IPS-18c (cell line): ENCODE results near the gene MYO1C.
"Not testable (repeated sequence)": the region's sequence is repeated elsewhere in the genome, so short reads cannot be mapped to it uniquely, and the experiment has no call there.

Experiments
- H3K4me3 ChIP-seq: 2 replicates; pipeline ENCODE4 v1.7.0; 2013; ENCODE audit warnings: low read depth, mild to moderate bottlenecking, low read length, moderate library complexity; ENCODE audit not compliant: insufficient read depth
- H3K9me3 ChIP-seq: one replicate; pipeline ENCODE4 v1.6.1; 2013; ENCODE audit warnings: mild to moderate bottlenecking, low read length, moderate library complexity; ENCODE audit not compliant: control insufficient read depth, insufficient read depth

MYO1C gene

DNA sequence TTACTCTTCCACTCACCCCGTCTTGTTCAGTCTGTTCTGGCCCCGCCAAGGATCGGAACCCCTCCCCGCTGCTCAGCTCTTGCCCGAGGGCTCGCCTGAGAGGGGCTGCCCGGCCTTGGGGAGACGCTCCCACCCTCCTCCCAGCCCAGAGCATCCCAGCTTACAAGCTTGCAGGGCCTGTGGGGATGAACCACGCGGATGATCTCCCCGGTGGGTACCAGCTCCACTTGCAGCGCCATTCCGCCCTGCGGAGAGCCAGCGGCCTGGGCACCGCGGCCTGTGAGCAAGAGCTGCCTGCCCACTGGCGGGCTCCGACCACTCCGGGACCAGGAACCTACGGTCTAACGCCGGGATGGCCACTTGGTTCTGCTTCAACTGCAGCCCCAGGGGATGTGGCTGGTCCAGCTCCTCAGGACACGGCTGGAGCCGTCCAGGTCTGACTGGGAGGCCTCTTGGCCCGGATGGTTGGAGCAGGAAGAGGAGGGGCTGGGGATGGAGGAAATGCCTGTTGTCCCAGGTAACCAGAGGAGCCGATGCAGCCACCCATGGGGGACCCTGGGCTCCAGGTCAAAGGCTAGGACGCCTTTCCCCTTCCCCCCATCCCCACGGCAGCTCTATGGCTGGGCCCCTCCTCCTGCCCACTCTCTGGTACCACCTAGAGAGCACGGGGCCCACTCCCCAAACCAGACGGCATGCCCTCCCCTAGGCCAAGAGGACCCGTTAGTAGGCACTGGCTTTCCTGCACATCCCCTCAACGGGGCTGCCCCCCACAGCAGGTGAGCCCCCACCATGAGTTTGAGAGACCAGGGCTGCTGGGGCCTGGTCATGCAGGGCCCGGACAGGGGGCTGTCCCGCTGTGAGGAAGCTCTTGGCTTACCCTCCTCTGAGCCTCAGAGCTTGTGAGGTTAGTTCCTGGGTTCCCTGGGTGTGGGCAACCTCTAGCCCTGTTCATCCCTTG, at the start of gene MYO1C:
Gene MYO1C, minus strand, starts transcription at position 438 of the 958 bp plus-strand sequence. Its CDS starts 199 bp downstream, at position 239.
- Histone ChIP-seq H3K9me3 (no peaks in the 10 kb centered on the region), H3K4me3 (peak within 1 kb of the TSS; percentile 74)

GRCh38 chr17:1541367-1541904, 49.0 kb upstream of the MYO1C start:
- no peak overlapping the region for H3K4me3 ChIP-seq
- H3K9me3 ChIP-seq: peaks cover 2% of the 10 kb centered on the region

GRCh38 chr17:1539811-1540210, 47.3 kb upstream of the MYO1C start:
- Histone ChIP-seq H3K9me3 (peaks cover 2% of the 10 kb centered on the region), H3K4me3 (no peak overlapping the region)

- H3K4me3 ChIP-seq: no peak overlapping the region
- peaks cover 2% of the 10 kb centered on the region for H3K9me3 ChIP-seq
These were observed 43.3 kb upstream of the MYO1C start for GRCh38 chr17:1535737-1536136.

DNA sequence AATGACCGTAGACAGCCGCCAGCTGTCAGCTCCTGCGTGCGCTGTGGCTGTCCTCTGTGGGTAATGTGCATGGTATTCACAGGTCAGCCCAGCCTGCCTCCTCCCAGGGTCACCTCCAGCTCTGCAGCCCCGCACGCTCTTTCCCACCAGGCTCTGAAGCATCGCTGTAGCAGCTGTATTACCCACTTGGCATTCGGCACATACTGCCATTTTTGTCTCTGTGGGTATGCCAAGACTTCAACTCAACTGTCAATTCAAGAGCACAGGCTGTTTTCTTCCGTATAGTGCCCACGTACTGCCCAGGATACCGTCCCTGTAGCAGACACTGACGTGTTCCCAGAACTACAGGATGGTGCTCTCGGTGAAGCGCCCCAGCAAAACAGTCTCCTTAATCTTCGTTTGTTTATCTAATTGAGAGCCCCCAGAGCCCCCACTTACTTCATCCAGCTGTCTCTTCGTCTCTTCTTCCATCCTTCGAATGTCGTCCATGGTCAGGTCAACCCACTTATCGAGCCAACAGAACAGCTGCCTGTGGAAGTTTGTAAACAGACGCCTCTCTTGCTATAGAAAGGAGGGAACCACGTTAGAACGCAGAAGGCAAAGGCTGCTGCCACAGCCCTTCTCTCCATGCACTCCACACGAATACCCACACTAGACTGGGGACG, 41.3 kb upstream of the MYO1C start:
- Histone ChIP-seq H3K4me3 (no peak overlapping the region), H3K9me3 (no peaks in the 10 kb centered on the region)

DNA sequence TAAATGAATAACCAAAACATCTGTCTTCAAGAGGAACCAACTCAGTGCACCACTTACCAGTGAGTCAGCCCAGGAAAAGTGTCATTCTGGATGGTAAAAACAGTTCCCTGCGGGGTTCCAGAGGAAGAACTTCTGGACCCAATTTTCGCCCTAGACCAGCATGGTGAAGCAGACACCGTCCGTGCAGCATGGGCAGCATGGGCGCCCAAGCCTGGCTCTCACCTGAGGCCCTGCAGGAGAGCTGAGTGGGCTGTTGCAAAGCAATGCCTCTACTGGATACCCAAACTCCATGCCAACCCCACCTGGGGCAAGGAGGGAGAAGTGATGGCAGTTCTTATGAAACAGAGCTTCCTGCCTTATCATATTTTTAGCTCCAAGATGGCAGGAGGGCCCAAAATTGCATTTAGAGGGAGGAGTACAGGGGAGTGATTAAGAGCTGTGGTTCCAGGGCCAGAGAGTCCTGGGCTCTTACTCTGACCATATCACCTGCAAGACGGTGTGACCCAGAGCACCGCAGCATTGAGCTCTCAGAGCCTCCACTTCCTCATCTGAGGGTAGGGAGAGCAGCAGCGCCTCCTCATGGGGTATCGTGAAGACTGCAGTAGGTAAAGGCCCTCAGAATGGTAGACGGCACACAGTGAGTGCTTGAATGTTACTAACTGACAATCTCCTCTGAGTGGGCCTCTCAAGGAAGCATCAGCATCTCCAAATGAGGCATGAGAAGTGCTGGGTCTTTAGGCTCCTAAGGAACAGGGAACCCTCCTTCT, 40.5 kb upstream of the MYO1C start:
- Histone ChIP-seq H3K4me3 (no peak overlapping the region), H3K9me3 (no peaks in the 10 kb centered on the region)

DNA sequence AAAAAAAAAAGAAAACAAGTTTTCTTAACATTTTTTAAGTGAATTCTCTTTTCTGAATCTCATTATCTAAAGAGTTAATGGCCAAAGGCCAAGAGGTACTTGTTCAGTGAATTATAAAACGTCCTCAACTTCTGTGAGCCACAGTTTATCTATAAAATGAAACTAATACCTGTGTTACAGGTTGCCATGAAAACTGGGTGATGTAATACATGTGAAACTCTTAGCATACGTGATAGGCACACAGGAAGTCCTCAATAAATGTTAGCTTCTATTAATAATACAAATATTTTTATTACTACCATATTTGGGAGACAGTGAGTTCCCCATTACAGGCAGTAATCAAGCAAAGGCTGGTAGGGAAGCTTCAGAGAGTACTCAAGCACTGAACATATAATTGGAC, 37.4 kb upstream of the MYO1C start:
- Histone ChIP-seq H3K4me3 (no peak overlapping the region), H3K9me3 (no peaks in the 10 kb centered on the region)

DNA sequence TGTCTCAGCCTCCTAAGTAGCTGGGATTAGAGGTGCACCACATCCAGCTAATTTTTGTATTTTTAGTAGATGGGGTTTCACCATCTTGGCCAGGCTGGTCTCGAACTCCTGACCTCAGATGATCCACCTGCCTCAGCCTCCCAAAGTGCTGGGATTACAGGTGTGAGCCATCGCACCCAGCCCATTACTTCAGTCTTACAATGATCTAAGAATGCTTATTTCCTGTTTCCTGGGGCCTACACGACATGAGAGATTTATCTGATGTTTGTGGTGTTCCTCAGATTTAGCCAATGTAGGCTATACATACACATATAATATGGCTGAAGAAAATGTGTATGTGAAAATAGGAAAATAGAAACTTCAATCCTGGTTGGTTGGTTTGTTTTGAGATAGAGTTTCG, 34.4 kb upstream of the MYO1C start:
- not testable (repeated sequence) for H3K9me3 ChIP-seq, H3K4me3 ChIP-seq

- Histone ChIP-seq H3K9me3 (no peaks in the 10 kb centered on the region), H3K4me3 (no peak overlapping the region)
These were observed 30.1 kb upstream of the MYO1C start for GRCh38 chr17:1522626-1523025.

- H3K9me3 ChIP-seq: no peaks in the 10 kb centered on the region
- no peak overlapping the region for H3K4me3 ChIP-seq
These were observed 28.7 kb upstream of the MYO1C start for GRCh38 chr17:1521086-1521640.

DNA sequence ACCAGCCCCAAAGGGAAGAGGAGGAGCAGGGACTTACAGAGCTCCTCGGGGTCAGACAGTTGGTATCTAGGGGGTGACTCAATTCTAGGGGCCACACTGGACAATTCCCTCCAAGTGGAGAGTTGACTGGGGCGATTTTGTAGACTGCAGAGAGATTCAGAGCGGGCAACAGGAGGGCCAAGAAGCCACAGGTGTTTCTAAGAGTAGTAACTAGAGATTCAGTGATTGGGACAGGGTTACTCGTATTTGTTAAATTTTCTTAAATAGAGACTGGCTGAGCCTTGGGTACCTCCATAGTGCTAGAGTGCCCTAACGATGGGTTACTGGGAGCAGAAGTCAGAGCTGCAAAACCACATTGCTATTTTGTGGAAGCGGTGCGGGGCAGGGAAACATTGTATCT, 27.2 kb upstream of the MYO1C start:
- no peak overlapping the region for H3K4me3 ChIP-seq
- H3K9me3 ChIP-seq: no peaks in the 10 kb centered on the region

DNA sequence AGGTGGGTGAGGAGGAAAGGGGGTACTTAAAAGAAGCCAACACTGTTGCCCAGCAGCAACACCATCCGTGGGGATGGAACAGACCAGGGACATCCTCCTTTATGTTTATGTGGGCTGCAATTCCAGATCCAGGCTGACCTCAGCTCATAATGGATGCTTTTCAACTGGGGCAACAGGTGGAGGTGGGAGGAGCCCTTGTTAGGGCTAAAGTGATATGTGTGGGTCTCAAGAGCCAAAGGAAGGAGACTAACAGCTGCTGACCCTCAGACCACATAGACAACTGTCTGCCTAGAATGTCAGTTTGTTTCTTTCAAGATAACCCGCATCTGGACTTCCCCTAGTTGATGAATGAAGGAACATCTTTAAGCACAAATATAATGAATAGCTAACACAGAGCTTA, 25.9 kb upstream of the MYO1C start:
- no peaks in the 10 kb centered on the region for H3K9me3 ChIP-seq
- H3K4me3 ChIP-seq: no peak overlapping the region

DNA sequence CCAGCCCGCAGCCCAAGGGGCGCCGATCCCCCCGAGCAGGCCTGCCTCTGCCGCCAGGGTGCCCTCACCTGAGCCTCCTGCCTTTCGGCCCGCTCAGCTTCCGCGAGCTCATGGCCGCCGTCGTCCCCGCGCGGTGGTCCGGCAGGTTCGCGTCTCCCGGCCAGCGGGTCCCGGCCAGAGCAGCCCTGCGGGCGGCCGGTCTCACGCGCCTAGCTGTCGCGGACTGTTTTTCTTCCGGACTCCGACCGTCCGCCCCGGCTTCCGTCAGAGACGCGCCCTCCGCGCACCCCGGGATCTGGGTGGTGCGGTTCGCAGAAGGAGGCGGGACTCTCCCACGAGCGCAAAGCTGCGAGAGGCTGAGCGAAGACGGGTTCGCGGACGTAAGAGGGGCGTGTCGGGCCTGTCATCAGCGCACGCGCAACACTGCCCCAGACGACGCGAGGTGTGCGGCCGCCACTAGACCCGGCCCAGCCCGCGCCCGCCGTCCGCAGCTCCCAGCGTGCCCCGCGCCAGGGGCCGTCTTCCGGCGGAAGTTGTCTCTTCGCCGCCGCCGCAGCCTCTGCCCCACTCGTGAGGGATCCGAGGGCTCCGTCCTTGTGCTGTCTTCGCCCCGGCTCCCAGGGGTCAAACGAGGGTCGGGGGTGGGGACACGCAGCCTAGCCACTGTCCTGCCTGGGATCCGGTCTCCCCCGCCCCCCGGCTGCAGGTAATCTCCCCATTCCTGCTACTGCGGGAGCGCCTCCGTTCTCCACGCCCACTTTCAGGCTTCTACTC, 24.1 kb upstream of the MYO1C start, which contains the start of gene INPP5K:
Gene INPP5K, minus strand, starts transcription at position 225 of the 774 bp plus-strand sequence. Its CDS starts 113 bp downstream, at position 112.
- Histone ChIP-seq H3K4me3 (peak within 1 kb of the TSS; percentile 91), H3K9me3 (no peaks in the 10 kb centered on the region)

DNA sequence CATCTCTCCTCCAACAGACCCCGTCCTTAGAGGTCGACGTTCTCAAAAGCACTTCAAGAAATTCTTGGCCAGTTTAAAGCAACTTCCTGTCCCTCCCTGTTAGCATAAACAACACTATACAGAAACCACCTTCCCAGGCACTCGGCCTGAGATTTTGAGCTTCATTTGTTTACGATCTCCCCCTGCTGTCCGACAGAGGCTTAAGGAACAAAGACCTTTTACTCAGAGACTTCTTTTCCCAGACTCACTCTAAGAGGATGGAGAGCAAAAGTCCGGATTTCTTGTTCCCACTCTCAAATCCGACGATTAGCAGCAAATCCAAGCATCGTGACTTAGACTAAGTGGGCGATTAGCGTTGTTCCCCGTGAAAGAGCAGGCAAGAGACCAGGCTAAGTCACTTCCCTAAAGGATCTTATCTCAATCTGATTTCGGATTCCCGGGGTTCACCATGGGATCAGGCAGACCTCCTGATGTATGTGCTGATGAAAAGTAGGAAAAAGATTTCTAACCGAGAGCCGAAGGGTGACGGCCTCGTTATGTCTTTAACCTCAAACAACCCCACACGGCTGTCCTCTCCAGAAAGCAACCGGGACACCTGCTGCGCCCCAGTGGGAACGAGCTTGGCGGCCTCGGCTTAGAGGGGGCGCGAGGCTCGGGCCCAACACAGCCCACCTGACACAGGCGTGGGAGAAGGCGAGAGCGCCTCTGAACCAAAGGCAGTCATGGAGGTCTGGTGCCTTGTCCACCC, 23.3 kb upstream of the MYO1C start:
- Histone ChIP-seq H3K9me3 (no peaks in the 10 kb centered on the region), H3K4me3 (peak overlapping the region; percentile 91)

DNA sequence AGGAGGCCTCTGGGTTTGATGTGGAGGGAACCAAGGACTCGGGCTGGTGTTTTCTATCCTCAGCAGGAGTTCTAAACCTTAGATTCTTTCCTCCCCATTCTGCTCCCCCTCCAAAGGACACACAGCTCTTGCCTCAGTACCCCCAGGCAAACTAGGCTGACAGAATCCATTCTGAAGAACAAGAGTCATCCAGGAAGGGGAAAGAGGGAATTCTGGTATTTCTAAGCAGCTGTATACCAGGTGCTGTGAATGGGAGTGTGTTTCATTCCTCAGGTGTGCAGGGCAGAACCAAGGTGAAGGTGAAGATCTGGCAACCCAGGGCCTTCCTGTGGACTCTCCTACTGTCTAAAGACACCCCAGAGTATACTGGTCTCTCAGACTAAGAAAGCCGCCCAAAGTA, 19.9 kb upstream of the MYO1C start:
- H3K9me3 ChIP-seq: no peaks in the 10 kb centered on the region

More for the DNA sequence above, 19.9 kb upstream of the MYO1C start:
- H3K4me3 ChIP-seq: no peak overlapping the region
